GM12878 (cell line): ENCODE results near the gene C1orf21. TPM values are rescaled to one million over a fixed set of nuclear protein-coding genes. Genes with fewer than 3 reads are reported as not detected.

ENCODE experiments used
- ATAC-seq: fragments of 200-7000 bp; cut with Tn5 transposase; 3 replicates; pipeline ENCODE4 v1.9.1; 2020; ENCODE audit warnings: mild to moderate bottlenecking, moderate library complexity
- BruUV-seq: library from RNA; stranded (reverse); fragments of 400-500 nt; replicated peaks from 2 replicates; lab custom pipeline; 2021; lab: Mats Ljungman, UMichigan
- CTCF ChIA-PET: fragments of 300-600 bp; sonication (Branson Sonifier 250); formaldehyde crosslinking; extraction: SDS; loops from one replicate; lab custom pipeline; 2021; ENCODE audit warnings: inconsistent platforms; lab: Yijun Ruan, JAX
- POLR2A ChIA-PET: fragments of 350-600 bp; formaldehyde crosslinking; extraction: SDS; loops from one replicate; lab custom pipeline; 2021; ENCODE audit warnings: inconsistent platforms; lab: Charles Lee
- RAD21 ChIA-PET: fragments of 300-600 bp; sonication (Branson Sonifier 250); formaldehyde crosslinking; loops from one replicate; lab custom pipeline; 2023; ENCODE audit warnings: antibody characterized with exemption; ENCODE audit not compliant: unreplicated experiment; lab: Charles Lee
- SMC1A ChIA-PET: fragments of 300-600 bp; sonication (Branson Sonifier 250); formaldehyde crosslinking; loops from one replicate; lab custom pipeline; 2023; ENCODE audit not compliant: unreplicated experiment, uncharacterized antibody; lab: Charles Lee
- DNase-seq: peaks from one replicate; pipeline ENCODE4 v3.0.0-alpha.2; 2011; ENCODE audit warnings: low read depth, low spot score
- FAIRE-seq: peaks from 3 replicates; lab custom pipeline; 2011; peaks lifted over from hg19 to GRCh38; lab: Jason Lieb, UNC
- H2AFZ ChIP-seq: 2 replicates; pipeline ENCODE4 v1.6.0; 2011; ENCODE audit warnings: low read depth, low read length, control low read depth; ENCODE audit not compliant: control insufficient read depth
- H3K27ac ChIP-seq: 2 replicates; pipeline ENCODE4 v1.5.1; 2011; ENCODE audit warnings: control low read depth; ENCODE audit not compliant: control insufficient read depth, insufficient read depth
- H3K27me3 ChIP-seq, 2 experiments: replicated peaks in 1 of 2; 2 replicates each; pipeline versions ENCODE4 v1.6.0 to v1.6.1; 2011; ENCODE audit warnings: low read length in 1 of 2; ENCODE audit not compliant: control insufficient read depth in 2 of 2, insufficient read depth in 2 of 2
- H3K36me3 ChIP-seq, 2 experiments: 2 replicates each; pipeline ENCODE4 v1.5.1; 2011; ENCODE audit warnings: low read length in 1 of 2; ENCODE audit not compliant: control insufficient read depth in 2 of 2, insufficient read depth in 2 of 2
- H3K4me1 ChIP-seq: 2 replicates; pipeline ENCODE4 v1.6.1; 2011; ENCODE audit warnings: mild to moderate bottlenecking, low read length, moderate library complexity, mixed read lengths; ENCODE audit not compliant: control insufficient read depth, insufficient read depth
- H3K4me2 ChIP-seq: 2 replicates; pipeline ENCODE4 v1.6.0; 2011; ENCODE audit warnings: control low read depth; ENCODE audit not compliant: control insufficient read depth, insufficient read depth
- H3K4me3 ChIP-seq: fragments of 200-600 bp; sonication (generic); 2 replicates; pipeline ENCODE4 v1.5.1; 2016
- H3K79me2 ChIP-seq: 2 replicates; pipeline ENCODE4 v1.6.0; 2011; ENCODE audit warnings: low read length; ENCODE audit not compliant: control insufficient read depth, insufficient read depth
- H3K9ac ChIP-seq: 2 replicates; pipeline ENCODE4 v1.8.0; 2011; ENCODE audit warnings: low read length, control low read depth, mixed read lengths; ENCODE audit not compliant: control insufficient read depth, insufficient read depth
- H3K9me3 ChIP-seq: replicated peaks from 3 replicates; pipeline ENCODE4 v1.5.1; 2011; ENCODE audit warnings: mild to moderate bottlenecking, low read length; ENCODE audit not compliant: control insufficient read depth, insufficient read depth
- H4K20me1 ChIP-seq: 2 replicates; pipeline ENCODE4 v1.6.0; 2011; ENCODE audit not compliant: control insufficient read depth, insufficient read depth
- ASH2L ChIP-seq: fragments of 300-600, 200-600 bp; sonication (generic); IDR thresholded peaks from 2 replicates; pipeline ENCODE4 v1.6.1; 2017; ENCODE audit warnings: low read depth, mild to moderate bottlenecking, borderline replicate concordance
- BCL11A ChIP-seq: IDR thresholded peaks from 2 replicates; pipeline ENCODE4 v1.6.1; 2011; ENCODE audit warnings: low read depth, low read length
- BMI1 ChIP-seq: fragments of 450-650 bp; IDR thresholded peaks from 2 replicates; pipeline ENCODE4 v1.6.1; 2016; ENCODE audit warnings: mild to moderate bottlenecking, moderate library complexity, borderline replicate concordance
- JUND ChIP-seq: IDR thresholded peaks from 2 replicates; pipeline ENCODE4 v1.6.1; 2012; ENCODE audit warnings: low read depth, mild to moderate bottlenecking, low read length, improper control_type of control experiment, moderate library complexity
- POLR2AphosphoS2 ChIP-seq: IDR thresholded peaks from 2 replicates; pipeline ENCODE4 v1.6.1; 2011; ENCODE audit warnings: low read depth, mild to moderate bottlenecking, low read length, improper control_type of control experiment, moderate library complexity
- RAD21 ChIP-seq: IDR thresholded peaks from 2 replicates; pipeline ENCODE4 v1.6.1; 2011; ENCODE audit warnings: mild to moderate bottlenecking, low read depth, low read length, moderate library complexity; ENCODE audit not compliant: insufficient read depth
- RAD51 ChIP-seq: fragments of 450-650 bp; IDR thresholded peaks from 2 replicates; pipeline ENCODE4 v1.6.1; 2016; ENCODE audit warnings: moderate library complexity, mild to moderate bottlenecking, inconsistent platforms
- RBBP5 ChIP-seq: fragments of 200-600 bp; sonication (generic); conservative IDR thresholded peaks from 2 replicates; pipeline ENCODE4 v1.6.1; 2016
- SMC3 ChIP-seq: IDR thresholded peaks from 2 replicates; pipeline ENCODE4 v1.6.1; 2011; ENCODE audit warnings: low read length, improper control_type of control experiment, borderline replicate concordance
- WGBS: methylation state at CpG from one replicate; pipeline ENCODE4 v1.1.6; 2016; ENCODE audit warnings: low lambda C conversion rate; ENCODE audit not compliant: insufficient replicate concordance, insufficient coverage; ENCODE audit errors: missing lambda C conversion rate; 5-methylcytosine and 5-hydroxymethylcytosine counted together
- in situ Hi-C: fragments of 300-500 bp; cut with MboI; formaldehyde crosslinking; loops from 9 replicates; pipeline ENCODE4 v1.14.3; 2018; ENCODE audit warnings: mixed read lengths
- intact Hi-C: fragments of 100-400 bp; cut with micrococcal nuclease; formaldehyde crosslinking; loops from one replicate; pipeline ENCODE4 v1.14.2; 2022; ENCODE audit not compliant: unreplicated experiment
- polyA plus RNA-seq, 11 experiments: library from polyadenylated mRNA; depleted of rRNA in 4 of 11; unstranded in 6 of 11; stranded (reverse) in 5 of 11; fragments of >200 nt; fragmentation: Nextera tagmentation in 4 of 11; fragmentation: Illumina TruSeq in 1 of 11; extraction: Ambion mirVana in 4 of 11; extraction: Trizol in 1 of 11; gene quantifications; 1 replicate in 1 of 11; 2 replicates in 10 of 11; pipeline versions ENCODE4 v1.2.1 to v1.2.3, GENCODE V29; 2011 to 2016; ENCODE audit warnings: inconsistent platforms in 2 of 11, missing spikeins in 2 of 11, low read depth in 1 of 11
- total RNA-seq, 4 experiments: library from RNA; depleted of rRNA in 3 of 4; stranded (reverse); fragments of >200 nt in 3 of 4; fragmentation: Illumina TruSeq in 1 of 4; extraction: Trizol in 1 of 4; gene quantifications; 2 replicates each; pipeline versions ENCODE4 v1.2.1 to v1.2.3, GENCODE V29; 2013 to 2021
- TF ChIP-seq, protein P1 (sequence below), 3 experiments: IDR thresholded peaks in 2 of 3; conservative IDR thresholded peaks in 1 of 3; 2 replicates each; pipeline ENCODE4 v1.5.1; 2011; ENCODE audit warnings: low read depth in 3 of 3, low read length in 3 of 3, mild to moderate bottlenecking in 3 of 3, control low read depth in 2 of 3, moderate library complexity in 2 of 3, inconsistent platforms in 1 of 3, mixed read lengths in 1 of 3; ENCODE audit not compliant: control insufficient read depth in 2 of 3, insufficient read depth in 1 of 3; ENCODE audit errors: extremely low read depth in 1 of 3
- TF ChIP-seq, protein P2 (sequence below): fragments of 450-650 bp; IDR thresholded peaks from 2 replicates; pipeline ENCODE4 v1.6.1; 2016; ENCODE audit warnings: mild to moderate bottlenecking

C1orf21 gene
- total and polyA plus RNA-seq, 10 of the 15 experiments (the other 5 are each of a cell fraction or from before 2014, with no cell fraction given): 0.03 to 1.6 (median 0.17) TPM; not detected in 3

DNA sequence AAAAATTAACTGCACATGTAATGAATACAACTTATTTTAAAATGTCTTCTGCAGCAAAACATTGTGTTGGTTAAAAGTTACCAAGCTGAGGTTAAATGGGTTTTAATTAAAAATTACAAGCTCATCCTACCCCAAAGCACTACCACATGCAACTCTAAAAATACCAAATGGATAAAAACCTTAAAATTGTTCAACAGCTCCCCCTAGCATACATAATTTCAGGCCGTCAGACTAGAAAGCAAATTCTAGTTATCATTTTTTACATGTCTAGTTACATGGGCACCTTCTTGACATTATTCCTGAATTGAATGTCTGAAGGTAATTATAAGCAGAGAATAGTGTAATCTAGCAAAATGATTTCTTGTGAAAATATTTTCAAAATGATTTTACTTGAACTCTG lies 176.5 kb downstream of the C1orf21 start:
- Histone ChIP-seq H4K20me1 (no peaks in the 10 kb centered on the region), H3K4me3 (no peak overlapping the region), H3K4me1 (peaks cover 5% of the 10 kb centered on the region; the same call in 1 of the 2 replicates), H3K27ac (no peak overlapping the region), H3K9me3 (no peaks in the 10 kb centered on the region), H3K27me3 (no peaks in the 10 kb centered on the region; a peak in 2 of 4 replicates), H3K9ac (no peak overlapping the region), H3K36me3 (no peaks in the 10 kb centered on the region), H3K4me2 (no peak overlapping the region), H3K79me2 (no peaks in the 10 kb centered on the region), H2AFZ (no peak overlapping the region)
- intact Hi-C loops (loop anchor here (5.0 kb wide), 1 partner anchor 341 kb away; no protein-coding TSS in a partner anchor), in situ Hi-C loops (no loop called here)
- ChIA-PET POLR2A (no interaction called here), SMC1A (interaction anchor here (0.6 to 1.7 kb wide), 4 partner anchors 36 to 341 kb away, joined by 3 to 6 read pairs (median 4); no protein-coding TSS in a partner anchor), RAD21 (interaction anchor here (0.6 to 1.3 kb wide), 6 partner anchors 20 to 487 kb away, joined by 3 to 5 read pairs (median 3); partner anchors contain the start of gene C1orf21), CTCF (interaction anchor here (0.7 to 3.1 kb wide), 10 partner anchors 20 to 487 kb away, joined by 3 to 15 read pairs (median 3); no protein-coding TSS in a partner anchor)
- ATAC-seq (no peak; the same call in 2 of the 3 replicates), DNase-seq (no peak), FAIRE-seq (peak; percentile 31)
- BruUV-seq: no TSS peak
- WGBS: 0% methylated on average over 1 of the region's 1 CpG
- peak; percentile 61 for TF ChIP-seq RAD21
- TF ChIP-seq, protein P1, sequence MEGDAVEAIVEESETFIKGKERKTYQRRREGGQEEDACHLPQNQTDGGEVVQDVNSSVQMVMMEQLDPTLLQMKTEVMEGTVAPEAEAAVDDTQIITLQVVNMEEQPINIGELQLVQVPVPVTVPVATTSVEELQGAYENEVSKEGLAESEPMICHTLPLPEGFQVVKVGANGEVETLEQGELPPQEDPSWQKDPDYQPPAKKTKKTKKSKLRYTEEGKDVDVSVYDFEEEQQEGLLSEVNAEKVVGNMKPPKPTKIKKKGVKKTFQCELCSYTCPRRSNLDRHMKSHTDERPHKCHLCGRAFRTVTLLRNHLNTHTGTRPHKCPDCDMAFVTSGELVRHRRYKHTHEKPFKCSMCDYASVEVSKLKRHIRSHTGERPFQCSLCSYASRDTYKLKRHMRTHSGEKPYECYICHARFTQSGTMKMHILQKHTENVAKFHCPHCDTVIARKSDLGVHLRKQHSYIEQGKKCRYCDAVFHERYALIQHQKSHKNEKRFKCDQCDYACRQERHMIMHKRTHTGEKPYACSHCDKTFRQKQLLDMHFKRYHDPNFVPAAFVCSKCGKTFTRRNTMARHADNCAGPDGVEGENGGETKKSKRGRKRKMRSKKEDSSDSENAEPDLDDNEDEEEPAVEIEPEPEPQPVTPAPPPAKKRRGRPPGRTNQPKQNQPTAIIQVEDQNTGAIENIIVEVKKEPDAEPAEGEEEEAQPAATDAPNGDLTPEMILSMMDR (IDR thresholded peaks at IDR 0.05 in 2 of 3, conservative IDR thresholded peaks at IDR 0.05 in 1 of 3; ENCODE audit: control insufficient read depth in 2 of 3, extremely low read depth in 1 of 3, insufficient read depth in 1 of 3, low read depth in 3 of 3, low read length in 3 of 3): peak; percentile 26 to 54 (median 35); a peak in 4 of 6 replicates
- TF ChIP-seq SMC3: peak; percentile 36; the same call in 1 of the 2 replicates
- no peak for TF ChIP-seq JUND
- no peak for TF ChIP-seq BMI1
- TF ChIP-seq BCL11A: no peak
- TF ChIP-seq RAD51: no peak
- TF ChIP-seq RBBP5: no peak
- no peak for TF ChIP-seq ASH2L
- no peak for TF ChIP-seq POLR2AphosphoS2
- TF ChIP-seq, protein P2, sequence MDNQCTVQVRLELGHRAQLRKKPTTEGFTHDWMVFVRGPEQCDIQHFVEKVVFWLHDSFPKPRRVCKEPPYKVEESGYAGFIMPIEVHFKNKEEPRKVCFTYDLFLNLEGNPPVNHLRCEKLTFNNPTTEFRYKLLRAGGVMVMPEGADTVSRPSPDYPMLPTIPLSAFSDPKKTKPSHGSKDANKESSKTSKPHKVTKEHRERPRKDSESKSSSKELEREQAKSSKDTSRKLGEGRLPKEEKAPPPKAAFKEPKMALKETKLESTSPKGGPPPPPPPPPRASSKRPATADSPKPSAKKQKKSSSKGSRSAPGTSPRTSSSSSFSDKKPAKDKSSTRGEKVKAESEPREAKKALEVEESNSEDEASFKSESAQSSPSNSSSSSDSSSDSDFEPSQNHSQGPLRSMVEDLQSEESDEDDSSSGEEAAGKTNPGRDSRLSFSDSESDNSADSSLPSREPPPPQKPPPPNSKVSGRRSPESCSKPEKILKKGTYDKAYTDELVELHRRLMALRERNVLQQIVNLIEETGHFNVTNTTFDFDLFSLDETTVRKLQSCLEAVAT: no peak
